GM19452 (cell line): ENCODE data around the gene MAPK8IP2.
A peak's percentile ranks its signal among the peaks of the same experiment; 100 is the strongest.
"Not testable (repeated sequence)": the region's sequence is repeated elsewhere in the genome, so short reads cannot be mapped to it uniquely, and the experiment has no call there.

Source experiments
- ATAC-seq: cut with Tn5 transposase; IDR thresholded peaks from one replicate; pipeline ENCODE4 v1.9.1; 2021; ENCODE audit not compliant: unreplicated experiment

Gene MAPK8IP2

DNA sequence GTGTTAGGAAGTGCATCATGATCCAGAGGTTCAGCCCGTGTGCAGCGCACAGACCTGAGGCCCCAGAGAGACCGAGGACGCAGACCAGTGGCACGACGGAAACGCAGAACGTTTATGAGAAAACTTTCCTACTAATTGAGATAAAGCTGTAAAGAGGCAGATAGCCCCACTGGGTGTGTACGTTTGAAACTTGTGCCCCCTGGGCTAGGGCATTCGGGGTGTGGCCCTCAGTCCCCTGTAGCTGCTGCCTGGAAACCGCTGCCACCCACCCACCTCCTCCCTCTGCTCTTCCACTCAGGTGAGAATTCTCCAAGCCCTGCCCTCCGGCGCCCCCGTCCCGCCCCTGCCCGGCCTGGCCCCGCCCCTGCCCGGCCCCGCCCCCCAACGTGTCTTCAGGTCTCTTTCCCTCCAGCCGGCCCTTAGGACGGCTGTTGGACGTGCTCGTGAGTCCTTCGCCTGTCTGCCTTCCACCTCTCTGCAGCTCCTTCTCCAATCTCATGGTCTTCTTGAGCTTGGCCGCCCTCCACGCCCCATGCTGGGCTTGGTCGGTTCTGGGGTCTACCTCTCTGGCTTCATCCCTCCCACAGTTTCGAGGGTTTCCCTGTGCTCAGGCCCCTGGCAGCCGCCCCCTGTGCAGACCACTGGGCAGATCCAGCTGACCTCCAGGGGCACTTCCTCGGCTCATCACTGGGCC lies 12.1 kb downstream of the MAPK8IP2 start:
- no peak for ATAC-seq

DNA sequence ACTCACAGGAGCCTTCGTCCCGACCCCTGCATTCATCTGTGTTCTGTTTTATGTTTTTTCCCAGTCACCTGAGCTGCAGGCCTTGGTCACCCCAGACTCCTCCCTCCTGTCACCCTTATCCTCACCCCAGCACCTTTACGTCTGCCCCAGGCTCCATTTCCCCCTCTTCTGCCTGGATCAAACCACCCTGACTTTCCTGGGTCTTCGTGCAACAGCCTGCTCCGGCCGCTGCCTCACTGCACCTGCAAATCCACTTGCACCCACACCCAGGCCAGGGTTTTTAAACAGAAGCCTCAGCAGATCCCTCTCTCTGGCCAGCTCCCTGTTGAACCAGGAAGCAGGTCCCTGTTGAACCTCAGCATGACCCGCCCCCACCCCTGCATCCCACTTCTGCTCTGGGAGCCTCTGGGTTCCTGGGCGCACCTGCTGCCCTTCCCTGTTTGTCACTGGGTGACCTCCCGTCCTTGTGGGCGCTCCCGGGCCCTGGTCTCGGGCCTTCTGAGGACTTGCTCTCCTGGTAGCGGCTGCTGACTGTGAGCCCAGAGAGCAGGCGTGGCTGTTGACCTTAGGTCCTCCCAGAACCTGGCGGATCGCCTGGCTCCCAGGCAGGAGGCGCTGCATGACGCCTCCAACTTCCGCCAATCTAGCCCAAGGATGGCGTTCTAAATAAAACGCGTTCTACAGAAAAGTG lies 12.8 kb downstream of the MAPK8IP2 start:
- ATAC-seq = no peak

DNA sequence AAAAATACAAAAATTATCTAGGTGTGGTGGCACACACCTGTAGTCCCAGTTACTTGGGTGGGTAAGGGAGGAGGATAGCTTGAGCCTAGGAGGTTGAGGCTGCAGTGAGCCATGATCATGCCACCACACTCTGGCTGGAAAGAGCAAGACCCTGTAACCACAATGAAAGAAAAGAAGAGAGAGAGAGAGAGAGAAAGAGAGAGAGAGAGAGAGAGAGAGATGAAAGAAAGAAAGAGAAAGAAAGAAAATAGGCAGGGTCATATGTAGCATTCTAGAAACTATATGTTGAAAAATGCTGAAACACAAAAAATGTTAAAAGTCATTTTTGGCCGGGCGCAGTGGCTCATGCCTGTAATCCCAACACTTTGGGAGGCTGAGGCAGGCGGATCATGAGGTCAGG lies 13.7 kb downstream of the MAPK8IP2 start:
- not testable (repeated sequence) for ATAC-seq

DNA sequence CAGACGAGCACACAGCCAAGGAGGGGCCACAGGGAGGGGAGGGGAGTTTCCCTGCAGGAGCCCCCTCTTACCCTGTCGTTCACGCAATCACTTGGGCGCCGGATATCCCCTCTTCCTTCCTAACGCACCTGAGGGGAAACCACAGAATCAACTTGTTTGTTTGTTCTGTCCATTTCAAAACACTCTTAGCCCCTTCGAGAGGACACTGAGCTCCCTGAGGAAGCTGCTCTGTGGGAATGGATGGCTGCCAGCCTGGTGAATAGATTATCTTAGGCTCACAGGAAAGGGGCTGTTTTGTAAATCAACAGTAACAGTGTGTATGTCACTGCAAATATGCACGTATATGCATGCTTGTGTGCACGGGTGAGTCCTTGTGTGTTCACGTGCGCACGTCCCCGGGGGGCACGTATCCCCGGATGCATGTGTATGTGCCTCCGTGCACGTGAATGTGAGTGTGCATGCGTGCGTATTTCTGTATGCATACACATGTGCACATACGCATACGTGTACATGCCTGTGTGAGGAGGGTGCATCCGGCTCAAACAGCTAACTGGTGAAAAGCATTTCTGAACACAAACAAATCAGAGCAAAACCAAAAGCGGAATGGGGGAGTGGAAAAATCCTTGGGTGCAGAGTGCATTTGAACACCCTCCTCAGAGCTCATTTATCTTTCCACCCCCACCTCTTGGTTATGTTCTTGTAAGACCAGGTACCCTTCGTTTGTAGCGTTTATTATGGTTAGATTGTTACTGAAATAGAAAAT lies 20.2 kb downstream of the MAPK8IP2 start:
- no peak for ATAC-seq

DNA sequence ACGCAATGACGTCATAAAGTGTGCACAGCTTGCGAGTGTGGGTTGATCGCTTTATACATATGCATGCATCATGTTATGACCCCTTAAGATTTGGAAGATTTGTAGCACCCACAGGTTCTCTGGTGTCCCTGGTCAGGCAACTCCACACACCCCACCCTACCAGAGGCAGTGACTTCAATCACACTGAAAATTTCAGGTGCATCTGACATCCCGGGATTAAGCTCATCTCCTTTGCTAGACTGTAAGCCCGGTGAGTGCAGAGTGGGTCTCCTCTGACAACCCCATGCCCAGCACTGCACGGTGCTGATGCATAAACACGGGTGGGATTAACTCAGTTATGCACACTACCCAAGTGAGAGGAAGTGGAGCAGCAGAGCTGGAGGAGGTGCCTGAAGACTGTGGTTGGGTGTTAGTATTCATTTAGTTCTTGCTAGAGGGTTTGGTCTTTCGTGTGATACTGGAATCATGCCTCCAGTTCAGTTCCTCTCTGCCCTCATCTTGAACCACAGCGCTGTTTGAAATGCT lies 20.8 kb downstream of the MAPK8IP2 start:
- no peak for ATAC-seq

DNA sequence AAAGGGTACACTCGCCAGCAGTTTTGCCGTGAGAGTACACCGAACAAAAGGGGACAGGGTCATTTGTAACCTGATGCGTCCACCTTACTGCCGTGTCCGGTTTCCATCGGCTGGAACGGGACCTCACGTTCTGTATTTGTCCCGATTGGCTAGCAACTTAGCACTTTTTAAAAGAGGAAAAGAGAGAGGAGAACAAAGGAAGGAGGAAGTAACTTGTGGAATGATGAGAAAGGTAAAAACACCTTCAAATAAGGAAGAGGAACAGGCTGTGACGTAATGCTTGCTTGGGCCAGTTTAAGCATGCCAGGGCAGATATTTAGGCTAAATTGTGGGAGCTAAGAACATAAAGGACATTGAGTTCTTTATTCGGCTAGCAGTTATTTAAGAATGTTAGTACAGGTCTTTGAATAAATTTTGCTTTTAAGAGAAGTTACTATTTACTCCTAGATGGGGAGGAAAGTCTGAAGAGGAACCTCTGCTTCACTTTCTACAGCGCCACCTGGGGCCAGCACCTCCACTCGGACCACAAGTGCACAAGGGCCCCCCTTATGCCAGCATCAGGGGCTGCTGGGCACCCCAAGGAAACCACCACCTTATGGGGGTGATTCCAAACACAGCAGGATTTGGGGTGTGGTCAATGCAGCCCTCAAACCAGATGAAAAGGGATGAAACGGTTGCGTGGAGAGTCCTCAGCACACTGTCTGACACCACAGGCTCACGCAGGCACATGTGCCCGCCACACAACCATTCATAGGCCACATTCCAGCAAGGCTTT lies 21.5 kb downstream of the MAPK8IP2 start:
- ATAC-seq = no peak

DNA sequence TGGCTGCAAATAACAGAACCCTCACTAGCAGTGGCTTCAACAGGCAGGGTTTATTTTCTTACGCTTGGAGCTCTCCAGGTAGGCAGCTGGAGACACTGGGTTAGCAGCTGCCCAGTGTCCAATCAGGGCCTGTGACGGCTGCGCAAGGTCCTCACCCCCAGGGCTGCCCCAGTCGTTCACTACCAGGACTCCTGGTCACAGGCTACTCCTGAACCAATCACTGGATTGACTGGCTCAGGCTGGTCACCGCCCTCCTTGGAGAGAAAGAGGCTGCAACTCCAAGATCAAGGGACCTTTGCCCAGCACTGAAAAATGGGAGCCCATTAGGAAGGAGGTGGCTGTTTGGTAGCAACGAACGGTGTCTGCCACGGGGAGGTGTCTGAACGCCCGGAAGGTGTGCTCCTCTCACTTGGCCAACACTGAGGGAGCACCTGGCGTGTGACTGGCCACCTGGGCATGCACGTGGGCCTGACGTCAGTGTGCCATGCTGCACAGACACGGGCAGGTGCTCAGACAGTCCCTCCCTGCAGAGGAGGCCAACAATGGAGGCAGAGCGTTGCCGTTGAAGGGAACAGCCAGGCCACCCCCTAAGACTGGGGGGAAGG lies 22.2 kb downstream of the MAPK8IP2 start:
- ATAC-seq = no peak

DNA sequence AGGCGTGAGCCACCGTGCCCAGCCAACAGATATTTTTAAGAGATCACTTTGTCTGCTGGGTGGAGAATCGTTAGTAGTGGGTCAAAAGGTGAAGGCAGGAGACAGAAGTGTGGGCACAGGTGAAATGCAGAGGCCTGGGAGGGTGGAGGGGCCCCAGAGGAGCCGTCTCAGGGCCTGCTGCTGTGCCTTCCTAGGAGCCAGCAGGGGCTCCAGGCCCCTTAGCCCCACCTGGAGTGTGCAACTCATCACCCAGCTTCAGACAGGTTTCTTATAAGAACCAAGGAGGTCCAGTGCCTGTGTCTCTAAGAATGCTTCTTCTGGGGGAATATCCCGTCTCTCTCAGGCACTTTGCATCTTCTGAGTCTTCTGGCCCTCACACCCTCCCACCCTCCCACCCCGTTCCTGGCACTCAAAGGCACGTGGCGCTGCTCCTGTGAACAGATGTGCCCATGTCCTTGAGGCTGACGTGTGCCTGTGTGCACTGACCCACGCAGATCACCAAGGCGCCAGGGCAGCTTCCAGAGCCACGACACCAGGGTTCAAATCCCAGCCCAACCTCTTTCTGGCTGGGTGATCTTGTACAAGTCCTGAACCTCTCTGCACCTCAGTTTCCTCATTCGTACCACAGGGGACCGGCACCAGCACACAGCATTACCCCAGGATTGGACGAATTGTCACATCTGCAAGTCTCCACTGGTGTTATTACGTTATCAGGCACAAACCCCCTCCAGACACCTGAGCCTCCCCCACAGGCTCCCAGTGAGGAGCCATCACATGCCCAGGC lies 23.9 kb downstream of the MAPK8IP2 start:
- no peak for ATAC-seq

DNA sequence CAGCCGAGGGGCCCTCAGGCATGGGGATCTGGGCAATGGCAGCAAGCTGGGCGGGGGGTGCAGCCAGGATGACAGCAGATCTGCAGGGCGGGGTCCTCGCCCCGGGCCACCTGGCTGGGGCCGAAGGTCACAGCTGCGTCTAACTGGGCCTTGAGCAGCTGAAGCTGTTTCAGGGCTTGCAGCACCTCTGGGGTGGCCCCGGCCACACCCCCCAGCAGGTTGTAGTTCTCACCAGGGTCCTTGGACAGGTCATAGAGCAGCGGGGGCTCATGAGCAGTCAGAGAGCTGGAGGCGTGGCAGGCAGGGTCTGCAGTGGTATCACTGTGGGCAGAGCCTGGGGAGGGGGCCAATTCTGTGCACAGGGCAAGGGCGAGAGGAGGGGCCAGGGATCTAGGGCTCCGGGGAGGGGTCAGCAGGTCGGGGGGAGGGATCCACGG lies 24.6 kb downstream of the MAPK8IP2 start:
- ATAC-seq = no peak

DNA sequence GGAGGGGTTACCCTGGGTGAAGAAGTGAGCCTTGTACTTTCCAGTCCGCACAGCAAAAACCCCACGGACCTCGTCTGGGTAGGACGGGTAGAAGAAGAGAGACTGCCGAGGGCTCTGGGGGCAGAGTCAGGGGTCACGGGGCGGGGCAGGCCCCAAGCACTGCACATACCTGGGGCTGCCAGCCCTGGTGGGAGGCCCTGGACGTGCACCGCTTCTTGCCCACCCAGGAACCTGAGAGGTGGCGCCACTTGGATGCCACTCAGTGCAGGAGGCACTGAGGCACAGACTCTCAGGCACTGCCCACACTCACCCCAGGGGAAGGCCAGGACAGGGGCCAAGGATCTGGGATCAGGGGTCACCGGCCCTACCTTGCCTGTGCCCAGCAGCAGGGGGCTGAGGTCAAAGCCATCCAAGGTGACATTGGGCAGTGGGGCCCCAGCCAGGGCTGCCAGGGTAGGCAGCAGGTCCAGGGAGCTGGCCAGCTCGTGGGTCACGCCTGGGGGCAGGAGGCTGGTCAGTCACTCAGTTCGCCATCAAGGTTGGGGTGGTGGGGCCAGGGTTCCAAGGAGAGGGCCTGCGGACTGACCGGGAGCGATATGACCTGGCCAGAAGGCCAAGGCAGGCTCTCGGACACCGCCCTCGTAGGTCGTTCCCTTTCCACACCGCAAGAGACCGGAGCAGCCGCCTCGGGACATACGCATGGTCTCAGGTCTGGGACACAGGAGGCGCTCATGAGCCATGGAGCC lies 25.1 kb downstream of the MAPK8IP2 start:
- no peak for ATAC-seq

DNA sequence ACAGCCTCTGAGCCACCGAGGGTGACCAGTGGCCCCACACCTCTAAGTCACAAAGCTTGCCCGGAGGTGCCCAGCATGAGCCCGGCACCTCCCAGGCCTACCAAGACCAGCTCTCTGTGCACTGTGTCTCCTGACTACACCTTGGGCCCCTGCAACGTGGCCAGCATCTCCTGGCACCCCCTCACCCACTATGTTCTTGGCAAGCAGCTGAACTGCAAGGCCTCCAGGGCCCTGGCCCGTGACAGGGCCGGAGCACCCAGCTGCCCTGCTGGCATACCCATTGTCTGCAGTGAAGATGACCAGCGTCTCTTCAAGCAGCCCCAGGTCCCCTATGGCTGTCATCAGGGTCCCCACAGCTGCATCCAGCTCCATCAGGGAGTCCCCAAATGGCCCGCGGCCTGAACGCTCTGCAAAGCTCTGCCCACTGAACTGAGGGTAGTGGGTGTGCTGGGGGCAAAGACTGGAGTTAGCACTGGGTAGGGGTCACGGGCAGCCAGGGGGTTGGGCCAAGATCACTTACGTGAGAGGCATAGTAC lies 25.8 kb downstream of the MAPK8IP2 start:
- ATAC-seq = no peak

DNA sequence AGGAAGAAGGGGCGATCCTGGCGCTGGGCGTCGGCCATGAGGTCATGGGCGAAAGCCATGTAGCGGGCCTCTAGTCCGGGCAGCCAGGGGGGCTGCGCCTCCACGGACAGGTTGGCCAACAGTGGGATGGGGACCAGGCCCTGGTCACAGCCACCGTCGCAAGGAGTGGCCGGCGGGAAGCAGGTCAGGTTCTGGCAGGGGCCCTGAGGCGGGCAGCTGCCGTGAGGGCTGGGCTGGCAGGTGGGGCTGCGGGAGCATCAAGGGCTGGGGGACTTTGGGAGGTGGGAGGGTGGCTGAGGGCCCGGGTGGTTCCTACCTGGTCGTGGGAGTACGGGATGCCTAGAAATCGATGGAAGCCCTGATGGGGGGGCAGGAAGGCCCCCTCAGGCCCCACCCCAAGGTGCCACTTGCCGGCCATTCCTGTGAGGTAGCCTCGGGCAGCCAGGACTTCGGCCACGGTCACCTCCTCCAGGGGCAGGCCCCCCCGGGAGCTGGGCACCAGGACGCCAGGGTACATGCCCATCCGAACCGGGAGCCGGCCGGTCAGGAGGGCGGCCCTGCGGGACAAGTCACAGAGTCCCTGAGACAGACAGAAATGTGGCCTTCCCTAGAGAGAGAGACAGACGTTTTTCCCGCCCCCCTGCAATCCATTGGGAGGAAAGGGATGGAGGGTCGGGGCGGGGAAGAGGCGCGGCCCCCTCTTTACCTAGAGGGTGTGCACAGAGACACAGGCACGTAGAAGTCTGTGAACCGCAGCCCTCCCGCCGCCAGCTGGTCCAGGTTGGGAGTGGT lies 26.5 kb downstream of the MAPK8IP2 start:
- ATAC-seq = no peak

DNA sequence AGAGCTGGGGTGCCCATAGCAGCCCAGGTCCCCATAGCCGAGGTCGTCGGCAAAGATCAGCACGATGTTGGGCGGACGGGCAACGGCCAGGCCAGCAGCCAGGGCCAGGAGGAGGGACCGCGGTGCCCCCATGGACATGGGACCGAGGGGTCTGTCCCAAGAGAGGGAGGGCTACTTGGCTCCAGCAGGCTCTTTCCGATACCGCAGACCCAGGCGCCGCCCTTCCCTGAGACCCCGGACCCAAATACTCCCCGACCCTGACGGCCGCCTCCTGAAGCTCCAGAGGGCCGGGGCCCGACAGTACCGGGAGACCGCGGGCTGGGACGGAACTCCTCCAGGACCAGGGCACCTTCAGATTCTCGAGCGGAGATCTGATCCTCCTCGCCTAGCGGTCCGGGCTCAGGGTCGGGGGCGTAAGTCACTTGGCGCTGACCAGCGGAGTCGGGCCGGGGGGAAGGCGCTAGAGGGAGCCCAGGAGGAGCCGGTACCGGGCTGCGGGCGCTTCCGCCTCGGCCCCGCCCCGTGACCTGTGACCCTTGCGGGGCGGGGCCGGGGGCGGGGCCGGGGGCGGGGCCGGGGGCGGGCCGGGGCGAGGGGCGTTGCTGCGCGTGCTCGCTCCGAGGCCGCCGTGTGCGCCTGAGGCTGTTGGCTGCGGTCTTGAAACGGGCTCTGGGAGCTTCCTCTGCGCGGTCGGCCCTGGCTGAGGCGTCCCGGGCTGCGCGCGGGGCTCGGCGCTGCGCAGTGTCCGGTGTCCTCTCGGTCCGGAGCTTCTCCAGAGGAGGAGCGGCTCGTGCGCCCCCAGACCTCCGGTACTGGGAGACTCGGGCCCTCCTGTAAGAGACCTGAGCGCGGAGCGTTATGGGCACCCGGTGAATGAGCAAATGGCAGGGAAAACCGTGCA lies 27.3 kb downstream of the MAPK8IP2 start, which contains the start of gene ARSA:
TSS of gene ARSA (minus strand) at position 511 of the 901 bp plus-strand sequence. CDS start at position 138, 373 bp downstream.
- ATAC-seq = peak; percentile 71

DNA sequence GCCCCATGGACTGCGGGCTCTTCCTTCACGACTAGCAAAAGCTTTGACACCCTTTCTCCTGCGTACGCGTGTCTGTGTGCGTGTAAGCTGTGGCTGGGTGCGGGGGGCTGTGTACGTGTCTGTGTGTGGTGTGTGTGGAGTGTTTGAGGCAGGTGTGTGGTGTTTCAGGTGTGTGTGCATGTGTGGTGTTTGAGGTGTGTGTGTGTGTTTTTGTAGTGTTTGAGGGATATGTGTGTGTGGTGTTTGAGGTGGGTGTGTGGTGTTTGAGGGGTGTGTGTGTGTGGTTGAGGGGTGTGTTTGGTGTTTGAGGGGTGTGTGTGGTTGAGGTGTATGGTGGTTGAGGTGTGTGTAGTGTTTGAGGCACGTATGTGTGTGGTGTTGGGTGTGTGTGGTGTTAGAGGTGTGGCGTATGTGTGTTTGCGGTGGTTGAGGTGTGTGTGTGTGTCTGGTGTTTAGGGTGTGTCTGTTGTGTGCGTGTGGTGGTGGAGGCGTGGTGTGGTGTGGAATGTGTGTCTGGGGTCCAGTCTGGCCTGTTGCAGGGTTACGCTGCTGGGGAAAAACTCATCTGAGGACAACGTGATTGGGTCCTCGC lies 28.0 kb downstream of the MAPK8IP2 start:
- peak; percentile 6 for ATAC-seq

DNA sequence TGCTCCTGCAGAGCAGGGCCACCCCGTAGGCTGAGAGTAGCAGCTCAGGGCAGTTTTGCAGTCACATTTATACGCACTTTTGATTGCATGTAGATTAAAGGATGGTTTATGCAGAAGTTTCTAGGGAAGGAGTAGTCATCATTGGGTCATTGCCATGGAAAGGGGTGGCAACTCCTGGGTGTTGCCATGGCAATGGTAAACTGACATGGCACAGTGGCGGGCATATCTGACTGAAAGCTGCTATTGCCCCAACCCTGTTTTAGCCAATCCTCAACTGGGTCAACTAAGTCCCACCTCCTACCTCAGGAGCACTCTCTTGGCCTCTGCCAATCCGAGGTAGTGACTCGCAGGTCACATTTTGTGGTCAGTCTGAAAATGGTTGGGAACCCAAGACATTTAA lies 29.8 kb downstream of the MAPK8IP2 start:
- no peak for ATAC-seq

DNA sequence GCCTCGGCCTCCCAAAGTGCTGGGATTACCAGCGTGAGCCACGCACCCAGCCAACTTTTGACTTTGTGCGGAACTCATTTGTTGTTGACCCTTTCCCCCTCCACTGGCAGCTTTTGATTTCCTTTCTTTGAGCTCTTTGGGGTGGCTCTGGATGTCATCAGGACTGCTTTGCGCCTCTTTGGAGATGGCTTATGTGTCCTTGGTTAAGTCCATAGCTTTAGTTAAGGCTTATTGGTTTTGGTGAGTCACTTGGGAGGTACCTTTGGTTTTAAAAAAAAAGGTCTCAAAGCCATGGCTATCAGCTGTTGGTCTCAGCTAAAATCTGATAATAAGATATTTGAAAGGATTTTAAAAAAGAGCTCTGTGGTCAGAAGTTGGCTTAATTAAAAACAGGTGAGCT lies 32.5 kb downstream of the MAPK8IP2 start:
- ATAC-seq = no peak
